Measurements from ENCODE around the gene HES2. TPM values are rescaled to one million over a fixed set of nuclear protein-coding genes. Genes with fewer than 3 reads are reported as not detected.

The HES2 gene
- polyA plus RNA-seq, 1 donor from 2014 or later: not detected

GRCh38 chr1:6440198-6441126 lies 20.7 kb upstream of the HES2 start:
- H3K9ac ChIP-seq (ENCODE audit: low read length): no peak overlapping the region
- no peaks in the 10 kb centered on the region for H3K36me3 ChIP-seq (ENCODE audit: insufficient read depth, low read length)
- no peaks in the 10 kb centered on the region for H3K9me2 ChIP-seq (ENCODE audit: insufficient read depth, low read length)
- TF ChIP-seq CTCF (IDR thresholded peaks at IDR 0.05; ENCODE audit: poor library complexity, severe bottlenecking): peak; percentile 53
- no peak for TF ChIP-seq RAD21 (conservative IDR thresholded peaks at IDR 0.05)
- H3K27ac ChIP-seq (ENCODE audit: low read length): no peak overlapping the region
- no peak overlapping the region for H3K4me3 ChIP-seq (ENCODE audit: low read length)
- no peaks in the 10 kb centered on the region for H3F3A ChIP-seq (ENCODE audit: insufficient read depth, low read length, poor library complexity, severe bottlenecking)
- peaks cover 16% of the 10 kb centered on the region for H3K27me3 ChIP-seq (ENCODE audit: insufficient read depth, low read depth, low read length)
- no peak overlapping the region for H2AFZ ChIP-seq (ENCODE audit: low read depth, low read length)
- no peaks in the 10 kb centered on the region for H3K9me3 ChIP-seq (ENCODE audit: low read length)
- no peaks in the 10 kb centered on the region for H3K79me2 ChIP-seq (replicated peaks; ENCODE audit: insufficient read depth, low read length)
- H4K20me1 ChIP-seq (ENCODE audit: insufficient read depth): no peaks in the 10 kb centered on the region
- H3K4me2 ChIP-seq (ENCODE audit: low read length): no peak overlapping the region

GRCh38 chr1:6438047-6438525 lies 18.4 kb upstream of the HES2 start:
- Histone ChIP-seq H4K20me1 (ENCODE audit: insufficient read depth) (no peaks in the 10 kb centered on the region), H3K9ac (ENCODE audit: low read length) (peak overlapping the region; percentile 36), H3K79me2 (replicated peaks; ENCODE audit: insufficient read depth, low read length) (no peaks in the 10 kb centered on the region), H3K9me3 (ENCODE audit: low read length) (no peaks in the 10 kb centered on the region), H3F3A (ENCODE audit: insufficient read depth, low read length, poor library complexity, severe bottlenecking) (no peaks in the 10 kb centered on the region), H3K36me3 (ENCODE audit: insufficient read depth, low read length) (no peaks in the 10 kb centered on the region), H2AFZ (ENCODE audit: low read depth, low read length) (no peak overlapping the region), H3K4me2 (ENCODE audit: low read length) (no peak overlapping the region), H3K4me3 (ENCODE audit: low read length) (no peak overlapping the region), H3K27me3 (ENCODE audit: insufficient read depth, low read depth, low read length) (peaks cover 16% of the 10 kb centered on the region), H3K27ac (ENCODE audit: low read length) (peak overlapping the region; percentile 56), H3K9me2 (ENCODE audit: insufficient read depth, low read length) (no peaks in the 10 kb centered on the region)
- TF ChIP-seq TAF1 (IDR thresholded peaks at IDR 0.05; ENCODE audit: low read depth) (no peak), CTCF (IDR thresholded peaks at IDR 0.05; ENCODE audit: poor library complexity, severe bottlenecking) (peak; percentile 89), EZH2 (IDR thresholded peaks at IDR 0.05; ENCODE audit: borderline replicate concordance, insufficient read depth, low read length, poor library complexity, severe bottlenecking) (no peak), RAD21 (conservative IDR thresholded peaks at IDR 0.05) (peak; percentile 78), MXI1 (conservative IDR thresholded peaks at IDR 0.05; ENCODE audit: poor library complexity, severe bottlenecking) (no peak), EP300 (conservative IDR thresholded peaks at IDR 0.05; ENCODE audit: poor library complexity, severe bottlenecking) (no peak), SMC3 (conservative IDR thresholded peaks at IDR 0.05; ENCODE audit: poor library complexity) (peak; percentile 81), REST (IDR thresholded peaks at IDR 0.05; ENCODE audit: borderline replicate concordance) (no peak), POLR2AphosphoS5 (IDR thresholded peaks at IDR 0.05) (no peak)
